ENCODE data around the gene RAPGEF4.

Gene RAPGEF4

DNA sequence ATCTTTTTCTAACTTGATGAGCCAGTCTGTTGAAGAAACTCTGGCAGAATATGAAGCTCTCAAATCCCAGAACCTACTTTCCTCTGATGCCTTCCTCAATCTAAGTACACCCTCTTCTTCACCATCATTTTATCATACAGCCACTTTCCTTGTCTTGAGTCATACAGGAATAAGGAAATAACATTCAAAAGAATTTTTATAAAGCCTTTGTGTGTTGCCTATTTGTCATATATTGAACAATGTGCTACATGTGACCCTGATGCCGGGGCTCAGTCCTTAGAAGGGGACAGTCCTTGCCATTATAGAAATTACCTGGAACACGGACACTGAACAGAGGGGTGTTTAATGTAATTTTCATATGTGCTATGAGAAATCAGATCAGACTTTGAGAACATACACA is 27.4 kb downstream of the RAPGEF4 start:
- CTCF ChIA-PET, result no interaction called here
- TF ChIP-seq SETDB1 (IDR thresholded peaks at IDR 0.05; ENCODE audit: insufficient read length, low read length) (no peak), KLF10 (tag by site-specific recombination; IDR thresholded peaks at IDR 0.05) (no peak), ZNF629 (tag by site-specific recombination; IDR thresholded peaks at IDR 0.05) (no peak), ZNF658 (tag by site-specific recombination; IDR thresholded peaks at IDR 0.05) (no peak), ZNF114 (tag by site-specific recombination; IDR thresholded peaks at IDR 0.05) (no peak), ZNF221 (tag by site-specific recombination; IDR thresholded peaks at IDR 0.05; ENCODE audit: borderline replicate concordance) (no peak), ZNF404 (tag by site-specific recombination; IDR thresholded peaks at IDR 0.05) (no peak), ZNF830 (tag by site-specific recombination; IDR thresholded peaks at IDR 0.05; ENCODE audit: low read depth) (no peak), KLF9 (tag by site-specific recombination; IDR thresholded peaks at IDR 0.05; ENCODE audit: low read depth) (no peak), ZNF521 (tag by site-specific recombination; IDR thresholded peaks at IDR 0.05) (no peak), ZNF610 (tag by site-specific recombination; IDR thresholded peaks at IDR 0.05; ENCODE audit: borderline replicate concordance) (no peak), ZNF23 (tag by site-specific recombination; IDR thresholded peaks at IDR 0.05; ENCODE audit: borderline replicate concordance) (no peak), ZNF623 (tag by site-specific recombination; IDR thresholded peaks at IDR 0.05) (no peak)
- TF ChIP-seq, protein P1, sequence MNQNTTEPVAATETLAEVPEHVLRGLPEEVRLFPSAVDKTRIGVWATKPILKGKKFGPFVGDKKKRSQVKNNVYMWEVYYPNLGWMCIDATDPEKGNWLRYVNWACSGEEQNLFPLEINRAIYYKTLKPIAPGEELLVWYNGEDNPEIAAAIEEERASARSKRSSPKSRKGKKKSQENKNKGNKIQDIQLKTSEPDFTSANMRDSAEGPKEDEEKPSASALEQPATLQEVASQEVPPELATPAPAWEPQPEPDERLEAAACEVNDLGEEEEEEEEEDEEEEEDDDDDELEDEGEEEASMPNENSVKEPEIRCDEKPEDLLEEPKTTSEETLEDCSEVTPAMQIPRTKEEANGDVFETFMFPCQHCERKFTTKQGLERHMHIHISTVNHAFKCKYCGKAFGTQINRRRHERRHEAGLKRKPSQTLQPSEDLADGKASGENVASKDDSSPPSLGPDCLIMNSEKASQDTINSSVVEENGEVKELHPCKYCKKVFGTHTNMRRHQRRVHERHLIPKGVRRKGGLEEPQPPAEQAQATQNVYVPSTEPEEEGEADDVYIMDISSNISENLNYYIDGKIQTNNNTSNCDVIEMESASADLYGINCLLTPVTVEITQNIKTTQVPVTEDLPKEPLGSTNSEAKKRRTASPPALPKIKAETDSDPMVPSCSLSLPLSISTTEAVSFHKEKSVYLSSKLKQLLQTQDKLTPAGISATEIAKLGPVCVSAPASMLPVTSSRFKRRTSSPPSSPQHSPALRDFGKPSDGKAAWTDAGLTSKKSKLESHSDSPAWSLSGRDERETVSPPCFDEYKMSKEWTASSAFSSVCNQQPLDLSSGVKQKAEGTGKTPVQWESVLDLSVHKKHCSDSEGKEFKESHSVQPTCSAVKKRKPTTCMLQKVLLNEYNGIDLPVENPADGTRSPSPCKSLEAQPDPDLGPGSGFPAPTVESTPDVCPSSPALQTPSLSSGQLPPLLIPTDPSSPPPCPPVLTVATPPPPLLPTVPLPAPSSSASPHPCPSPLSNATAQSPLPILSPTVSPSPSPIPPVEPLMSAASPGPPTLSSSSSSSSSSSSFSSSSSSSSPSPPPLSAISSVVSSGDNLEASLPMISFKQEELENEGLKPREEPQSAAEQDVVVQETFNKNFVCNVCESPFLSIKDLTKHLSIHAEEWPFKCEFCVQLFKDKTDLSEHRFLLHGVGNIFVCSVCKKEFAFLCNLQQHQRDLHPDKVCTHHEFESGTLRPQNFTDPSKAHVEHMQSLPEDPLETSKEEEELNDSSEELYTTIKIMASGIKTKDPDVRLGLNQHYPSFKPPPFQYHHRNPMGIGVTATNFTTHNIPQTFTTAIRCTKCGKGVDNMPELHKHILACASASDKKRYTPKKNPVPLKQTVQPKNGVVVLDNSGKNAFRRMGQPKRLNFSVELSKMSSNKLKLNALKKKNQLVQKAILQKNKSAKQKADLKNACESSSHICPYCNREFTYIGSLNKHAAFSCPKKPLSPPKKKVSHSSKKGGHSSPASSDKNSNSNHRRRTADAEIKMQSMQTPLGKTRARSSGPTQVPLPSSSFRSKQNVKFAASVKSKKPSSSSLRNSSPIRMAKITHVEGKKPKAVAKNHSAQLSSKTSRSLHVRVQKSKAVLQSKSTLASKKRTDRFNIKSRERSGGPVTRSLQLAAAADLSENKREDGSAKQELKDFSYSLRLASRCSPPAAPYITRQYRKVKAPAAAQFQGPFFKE (tag by site-specific recombination; IDR thresholded peaks at IDR 0.05; ENCODE audit: borderline replicate concordance), result no peak
- TF ChIP-seq, protein P2, sequence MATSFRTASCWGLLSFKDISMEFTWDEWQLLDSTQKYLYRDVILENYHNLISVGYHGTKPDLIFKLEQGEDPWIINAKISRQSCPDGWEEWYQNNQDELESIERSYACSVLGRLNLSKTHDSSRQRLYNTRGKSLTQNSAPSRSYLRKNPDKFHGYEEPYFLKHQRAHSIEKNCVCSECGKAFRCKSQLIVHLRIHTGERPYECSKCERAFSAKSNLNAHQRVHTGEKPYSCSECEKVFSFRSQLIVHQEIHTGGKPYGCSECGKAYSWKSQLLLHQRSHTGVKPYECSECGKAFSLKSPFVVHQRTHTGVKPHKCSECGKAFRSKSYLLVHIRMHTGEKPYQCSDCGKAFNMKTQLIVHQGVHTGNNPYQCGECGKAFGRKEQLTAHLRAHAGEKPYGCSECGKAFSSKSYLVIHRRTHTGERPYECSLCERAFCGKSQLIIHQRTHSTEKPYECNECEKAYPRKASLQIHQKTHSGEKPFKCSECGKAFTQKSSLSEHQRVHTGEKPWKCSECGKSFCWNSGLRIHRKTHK (tag by site-specific recombination; IDR thresholded peaks at IDR 0.05), result no peak
- TF ChIP-seq, protein P3, sequence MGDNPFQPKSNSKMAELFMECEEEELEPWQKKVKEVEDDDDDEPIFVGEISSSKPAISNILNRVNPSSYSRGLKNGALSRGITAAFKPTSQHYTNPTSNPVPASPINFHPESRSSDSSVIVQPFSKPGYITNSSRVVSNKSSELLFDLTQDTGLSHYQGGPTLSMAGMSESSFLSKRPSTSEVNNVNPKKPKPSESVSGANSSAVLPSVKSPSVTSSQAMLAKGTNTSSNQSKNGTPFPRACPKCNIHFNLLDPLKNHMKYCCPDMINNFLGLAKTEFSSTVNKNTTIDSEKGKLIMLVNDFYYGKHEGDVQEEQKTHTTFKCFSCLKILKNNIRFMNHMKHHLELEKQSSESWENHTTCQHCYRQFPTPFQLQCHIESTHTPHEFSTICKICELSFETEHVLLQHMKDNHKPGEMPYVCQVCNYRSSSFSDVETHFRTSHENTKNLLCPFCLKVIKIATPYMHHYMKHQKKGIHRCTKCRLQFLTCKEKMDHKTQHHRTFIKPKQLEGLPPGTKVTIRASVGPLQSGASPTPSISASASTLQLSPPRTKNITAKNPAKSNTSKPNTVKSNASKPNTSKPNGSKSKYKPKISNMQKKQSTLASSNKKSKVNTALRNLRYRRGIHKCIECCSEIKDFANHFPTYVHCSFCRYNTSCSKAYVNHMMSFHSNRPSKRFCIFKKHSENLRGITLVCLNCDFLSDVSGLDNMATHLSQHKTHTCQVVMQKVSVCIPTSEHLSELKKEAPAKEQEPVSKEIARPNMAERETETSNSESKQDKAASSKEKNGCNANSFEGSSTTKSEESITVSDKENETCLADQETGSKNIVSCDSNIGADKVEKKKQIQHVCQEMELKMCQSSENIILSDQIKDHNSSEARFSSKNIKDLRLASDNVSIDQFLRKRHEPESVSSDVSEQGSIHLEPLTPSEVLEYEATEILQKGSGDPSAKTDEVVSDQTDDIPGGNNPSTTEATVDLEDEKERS (tag by site-specific recombination; IDR thresholded peaks at IDR 0.05), result no peak
- TF ChIP-seq, protein P4, sequence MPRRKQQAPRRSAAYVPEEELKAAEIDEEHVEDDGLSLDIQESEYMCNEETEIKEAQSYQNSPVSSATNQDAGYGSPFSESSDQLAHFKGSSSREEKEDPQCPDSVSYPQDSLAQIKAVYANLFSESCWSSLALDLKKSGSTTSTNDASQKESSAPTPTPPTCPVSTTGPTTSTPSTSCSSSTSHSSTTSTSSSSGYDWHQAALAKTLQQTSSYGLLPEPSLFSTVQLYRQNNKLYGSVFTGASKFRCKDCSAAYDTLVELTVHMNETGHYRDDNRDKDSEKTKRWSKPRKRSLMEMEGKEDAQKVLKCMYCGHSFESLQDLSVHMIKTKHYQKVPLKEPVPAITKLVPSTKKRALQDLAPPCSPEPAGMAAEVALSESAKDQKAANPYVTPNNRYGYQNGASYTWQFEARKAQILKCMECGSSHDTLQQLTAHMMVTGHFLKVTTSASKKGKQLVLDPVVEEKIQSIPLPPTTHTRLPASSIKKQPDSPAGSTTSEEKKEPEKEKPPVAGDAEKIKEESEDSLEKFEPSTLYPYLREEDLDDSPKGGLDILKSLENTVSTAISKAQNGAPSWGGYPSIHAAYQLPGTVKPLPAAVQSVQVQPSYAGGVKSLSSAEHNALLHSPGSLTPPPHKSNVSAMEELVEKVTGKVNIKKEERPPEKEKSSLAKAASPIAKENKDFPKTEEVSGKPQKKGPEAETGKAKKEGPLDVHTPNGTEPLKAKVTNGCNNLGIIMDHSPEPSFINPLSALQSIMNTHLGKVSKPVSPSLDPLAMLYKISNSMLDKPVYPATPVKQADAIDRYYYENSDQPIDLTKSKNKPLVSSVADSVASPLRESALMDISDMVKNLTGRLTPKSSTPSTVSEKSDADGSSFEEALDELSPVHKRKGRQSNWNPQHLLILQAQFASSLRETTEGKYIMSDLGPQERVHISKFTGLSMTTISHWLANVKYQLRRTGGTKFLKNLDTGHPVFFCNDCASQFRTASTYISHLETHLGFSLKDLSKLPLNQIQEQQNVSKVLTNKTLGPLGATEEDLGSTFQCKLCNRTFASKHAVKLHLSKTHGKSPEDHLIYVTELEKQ (tag by site-specific recombination; IDR thresholded peaks at IDR 0.05; ENCODE audit: borderline replicate concordance), result no peak
- TF ChIP-seq, protein P5, sequence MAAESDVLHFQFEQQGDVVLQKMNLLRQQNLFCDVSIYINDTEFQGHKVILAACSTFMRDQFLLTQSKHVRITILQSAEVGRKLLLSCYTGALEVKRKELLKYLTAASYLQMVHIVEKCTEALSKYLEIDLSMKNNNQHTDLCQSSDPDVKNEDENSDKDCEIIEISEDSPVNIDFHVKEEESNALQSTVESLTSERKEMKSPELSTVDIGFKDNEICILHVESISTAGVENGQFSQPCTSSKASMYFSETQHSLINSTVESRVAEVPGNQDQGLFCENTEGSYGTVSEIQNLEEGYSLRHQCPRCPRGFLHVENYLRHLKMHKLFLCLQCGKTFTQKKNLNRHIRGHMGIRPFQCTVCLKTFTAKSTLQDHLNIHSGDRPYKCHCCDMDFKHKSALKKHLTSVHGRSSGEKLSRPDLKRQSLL (tag by site-specific recombination; IDR thresholded peaks at IDR 0.05), result no peak
- no peak overlapping the region for H3K27ac ChIP-seq (ENCODE audit: extremely low read depth, low read depth, low read length)

More for the DNA sequence above, 27.4 kb downstream of the RAPGEF4 start:
- no peaks in the 10 kb centered on the region for H3K4me1 ChIP-seq (ENCODE audit: control insufficient read depth, insufficient read depth, low read length)
- H3K36me3 ChIP-seq (ENCODE audit: control insufficient read depth in 2 of 2, insufficient read depth in 1 of 2, low read length in 2 of 2), result no peaks in the 10 kb centered on the region
- H3K4me3 ChIP-seq (ENCODE audit: low read depth, low read length), result no peak overlapping the region
- POLR2A ChIA-PET, result no interaction called here
- no peaks in the 10 kb centered on the region for H3K9me3 ChIP-seq (ENCODE audit: control insufficient read depth, insufficient read depth, low read depth, low read length)
